Measurements from ENCODE around the gene MSMP. TPM values are rescaled to one million over a fixed set of nuclear protein-coding genes. Genes with fewer than 3 reads are reported as not detected.

The MSMP gene
- total RNA-seq, 1 donor from 2014 or later = not detected

GRCh38 chr9:35731415-35732184, 22.5 kb downstream of the MSMP start:
- DNase-seq (ENCODE audit: extremely low spot score in 2 of 2) = no peak
- no peaks in the 10 kb centered on the region for H3K9me3 ChIP-seq
- TF ChIP-seq POLR2A (IDR thresholded peaks at IDR 0.05) (peak in 1 of 2 donors; percentile 24), CTCF (IDR thresholded peaks at IDR 0.05) (no peak)
- H3K27me3 ChIP-seq = no peaks in the 10 kb centered on the region
- peak overlapping the region; percentile 84 to 92 for H3K4me3 ChIP-seq
- H3K36me3 ChIP-seq = peaks cover 0 to 12% of the 10 kb centered on the region in 2 donors
- peak overlapping the region; percentile 89 for H3K27ac ChIP-seq
- H3K4me1 ChIP-seq = peaks cover 61% of the 10 kb centered on the region
- intact Hi-C loops (cut with DNase I) = loop anchor here (5.0 kb wide), 1 partner anchor 124 kb away; the partner anchor contains the start of gene TESK1

- H3K4me3 ChIP-seq = peak overlapping the region; percentile 84 to 92
- no peak for TF ChIP-seq POLR2A (IDR thresholded peaks at IDR 0.05)
- TF ChIP-seq POLR2AphosphoS5 (IDR thresholded peaks at IDR 0.05; ENCODE audit: insufficient read depth in 1 of 2, low read depth in 1 of 2) = no peak
- TF ChIP-seq CTCF (IDR thresholded peaks at IDR 0.05) = no peak
- peaks cover 71% of the 10 kb centered on the region for H3K4me1 ChIP-seq
- H3K9me3 ChIP-seq = no peaks in the 10 kb centered on the region
- intact Hi-C loops (cut with DNase I) = loop anchor here (5.0 kb wide), 1 partner anchor 123 kb away; the partner anchor contains the start of gene TESK1
- DNase-seq (ENCODE audit: extremely low spot score in 2 of 2) = no peak
- no peaks in the 10 kb centered on the region for H3K27me3 ChIP-seq
- peaks cover 0 to 8% of the 10 kb centered on the region in 2 donors for H3K36me3 ChIP-seq
- peak overlapping the region; percentile 89 for H3K27ac ChIP-seq
Measured at GRCh38 chr9:35730486-35730854, 23.6 kb downstream of the MSMP start.

- H3K27me3 ChIP-seq = no peaks in the 10 kb centered on the region
- DNase-seq (ENCODE audit: extremely low spot score in 2 of 2) = no peak
- H3K9me3 ChIP-seq = no peaks in the 10 kb centered on the region
- intact Hi-C loops (cut with DNase I) = loop anchor here (2.0 to 5.0 kb wide), 3 partner anchors 38 to 123 kb away; partner anchors contain the start of genes CCDC107, RMRP and TESK1
- no peak for TF ChIP-seq POLR2A (IDR thresholded peaks at IDR 0.05)
- TF ChIP-seq CTCF (IDR thresholded peaks at IDR 0.05) = peak in 1 of 3 experiments; percentile 40
- TF ChIP-seq POLR2AphosphoS5 (IDR thresholded peaks at IDR 0.05; ENCODE audit: insufficient read depth in 1 of 2, low read depth in 1 of 2) = no peak
- peaks cover 71% of the 10 kb centered on the region for H3K4me1 ChIP-seq
- peak overlapping the region; percentile 84 to 92 for H3K4me3 ChIP-seq
- peaks cover 0 to 10% of the 10 kb centered on the region in 2 donors for H3K36me3 ChIP-seq
- peak overlapping the region; percentile 89 for H3K27ac ChIP-seq
Measured at GRCh38 chr9:35729700-35730485, 24.2 kb downstream of the MSMP start.

GRCh38 chr9:35729101-35729500, 25.0 kb downstream of the MSMP start:
- H3K27me3 ChIP-seq = no peaks in the 10 kb centered on the region
- H3K27ac ChIP-seq = peak overlapping the region; percentile 89
- peak overlapping the region; percentile 84 to 92 for H3K4me3 ChIP-seq
- intact Hi-C loops (cut with DNase I) = loop anchor here (2.0 to 5.0 kb wide), 2 partner anchors 37 to 70 kb away; partner anchors contain the start of genes CCDC107 and RMRP
- H3K36me3 ChIP-seq = peaks cover 0 to 18% of the 10 kb centered on the region in 2 donors
- DNase-seq (ENCODE audit: extremely low spot score in 2 of 2) = no peak
- H3K4me1 ChIP-seq = peaks cover 71% of the 10 kb centered on the region
- TF ChIP-seq POLR2AphosphoS5 (IDR thresholded peaks at IDR 0.05; ENCODE audit: insufficient read depth in 1 of 2, low read depth in 1 of 2) (no peak), CTCF (IDR thresholded peaks at IDR 0.05) (no peak), POLR2A (IDR thresholded peaks at IDR 0.05) (no peak)
- H3K9me3 ChIP-seq = no peaks in the 10 kb centered on the region

Measured in vagina (tissue), 2 donors.